Measurements from ENCODE around the gene SLCO4A1. TPM values are rescaled to one million over a fixed set of nuclear protein-coding genes. Genes with fewer than 3 reads are reported as not detected.

The SLCO4A1 gene
- total RNA-seq, 1 donor from 2014 or later, result 1.2 TPM

GRCh38 chr20:62717933-62718332 is 75.6 kb downstream of the SLCO4A1 start:
- Mint-ChIP-seq H3K4me3 (ENCODE audit: unreplicated experiment) (no peak overlapping the region), H3K36me3 (ENCODE audit: unreplicated experiment) (no peaks in the 10 kb centered on the region), H3K9me3 (ENCODE audit: unreplicated experiment) (peaks cover 17% of the 10 kb centered on the region), H3K27me3 (ENCODE audit: unreplicated experiment) (peaks cover 57% of the 10 kb centered on the region), H3K27ac (ENCODE audit: unreplicated experiment) (no peak overlapping the region), H3K4me1 (ENCODE audit: unreplicated experiment) (no peaks in the 10 kb centered on the region)
- no peak for DNase-seq (ENCODE audit: extremely low spot score, unreplicated experiment)
- no peak for TF ChIP-seq CTCF (IDR thresholded peaks at IDR 0.05)

GRCh38 chr20:62718546-62718945 is 76.2 kb downstream of the SLCO4A1 start:
- Mint-ChIP-seq H3K27ac (ENCODE audit: unreplicated experiment) (no peak overlapping the region), H3K4me3 (ENCODE audit: unreplicated experiment) (no peak overlapping the region), H3K4me1 (ENCODE audit: unreplicated experiment) (no peaks in the 10 kb centered on the region), H3K9me3 (ENCODE audit: unreplicated experiment) (peaks cover 17% of the 10 kb centered on the region), H3K27me3 (ENCODE audit: unreplicated experiment) (peaks cover 55% of the 10 kb centered on the region), H3K36me3 (ENCODE audit: unreplicated experiment) (no peaks in the 10 kb centered on the region)
- DNase-seq (ENCODE audit: extremely low spot score, unreplicated experiment), result no peak
- TF ChIP-seq CTCF (IDR thresholded peaks at IDR 0.05), result no peak

GRCh38 chr20:62719250-62719935 is 77.1 kb downstream of the SLCO4A1 start:
- no peak overlapping the region for H3K27ac Mint-ChIP-seq (ENCODE audit: unreplicated experiment)
- H3K36me3 Mint-ChIP-seq (ENCODE audit: unreplicated experiment), result no peaks in the 10 kb centered on the region
- no peak overlapping the region for H3K4me3 Mint-ChIP-seq (ENCODE audit: unreplicated experiment)
- no peak for TF ChIP-seq CTCF (IDR thresholded peaks at IDR 0.05)
- no peak for DNase-seq (ENCODE audit: extremely low spot score, unreplicated experiment)
- peaks cover 50% of the 10 kb centered on the region for H3K27me3 Mint-ChIP-seq (ENCODE audit: unreplicated experiment)
- H3K9me3 Mint-ChIP-seq (ENCODE audit: unreplicated experiment), result peaks cover 17% of the 10 kb centered on the region
- no peaks in the 10 kb centered on the region for H3K4me1 Mint-ChIP-seq (ENCODE audit: unreplicated experiment)

Other genes starting within 250 kb of the SLCO4A1 start
- 7.8 and 8.8 TPM in 2 replicates for gene CABLES2, start 235.2 kb upstream of the SLCO4A1 start, total RNA-seq
- not detected in 2 replicates for gene RBBP8NL, start 215.0 kb upstream of the SLCO4A1 start, total RNA-seq
- gene GATA5, start 166.5 kb upstream of the SLCO4A1 start, total RNA-seq, result not detected in 2 replicates
- gene NTSR1, start 66.3 kb downstream of the SLCO4A1 start, total RNA-seq, result 0.11 and 0.16 TPM in 2 replicates
- 11.2 and 11.4 TPM in 2 replicates for gene MRGBP, start 154.0 kb downstream of the SLCO4A1 start, total RNA-seq
- 47.2 and 48.9 TPM in 2 replicates for gene OGFR, start 162.3 kb downstream of the SLCO4A1 start, total RNA-seq
- 1.7 and 1.8 TPM in 2 replicates for gene COL9A3, start 174.5 kb downstream of the SLCO4A1 start, total RNA-seq
- 12.2 and 12.8 TPM in 2 replicates for gene TCFL5, start 219.3 kb downstream of the SLCO4A1 start, total RNA-seq